Kidney (tissue), 22 donors: ENCODE measurements around the gene SPINK4. TPM values are rescaled to one million over a fixed set of nuclear protein-coding genes. Genes with fewer than 3 reads are reported as not detected.

Experiments
- DNase-seq, 5 donors: peaks; one replicate each; pipeline ENCODE4 v3.0.0-alpha.2; 2013 to 2020
- FAIRE-seq: peaks from 2 replicates; lab custom pipeline; 2012; peaks lifted over from hg19 to GRCh38; lab: Jason Lieb, UNC
- H3K27ac ChIP-seq, 2 donors: one replicate each; pipeline ENCODE4 v1.7.0; 2013; ENCODE audit warnings: low read depth in 2 of 2, low read length in 2 of 2, inconsistent platforms in 1 of 2
- H3K27me3 ChIP-seq: one replicate; pipeline ENCODE4 v1.7.1; 2013; ENCODE audit warnings: low read length, inconsistent platforms; ENCODE audit not compliant: control insufficient read depth, insufficient read depth
- H3K36me3 ChIP-seq, 3 donors: one replicate each; pipeline versions ENCODE4 v1.7.0 to v1.7.1; 2013; ENCODE audit warnings: low read length in 3 of 3, control low read depth in 1 of 3, inconsistent platforms in 1 of 3; ENCODE audit not compliant: insufficient read depth in 3 of 3, control insufficient read depth in 2 of 3
- H3K4me1 ChIP-seq, 3 donors: one replicate each; pipeline versions ENCODE4 v1.7.0 to v1.7.1; 2013; ENCODE audit warnings: low read length in 3 of 3, inconsistent platforms in 1 of 3, low read depth in 1 of 3; ENCODE audit not compliant: control insufficient read depth in 2 of 3, insufficient read depth in 2 of 3
- H3K4me3 ChIP-seq, 3 donors: one replicate each; pipeline versions ENCODE4 v1.7.0 to v1.8.1; 2013; ENCODE audit warnings: low read length in 3 of 3, control low read depth in 1 of 3, inconsistent platforms in 1 of 3
- H3K9ac ChIP-seq, 3 donors: one replicate each; pipeline versions ENCODE4 v1.7.0 to v1.7.1; 2013; ENCODE audit warnings: low read length in 3 of 3, control low read depth in 1 of 3, inconsistent platforms in 1 of 3
- H3K9me3 ChIP-seq, 3 donors: one replicate each; pipeline versions ENCODE4 v1.7.0 to v1.7.1; 2013; ENCODE audit warnings: low read length in 3 of 3, control low read depth in 1 of 3, inconsistent platforms in 1 of 3; ENCODE audit not compliant: control insufficient read depth in 2 of 3, insufficient read depth in 1 of 3
- CTCF ChIP-seq: IDR thresholded peaks from 3 replicates; pipeline ENCODE4 v1.5.1; 2012; ENCODE audit warnings: mild to moderate bottlenecking, moderate library complexity, borderline replicate concordance; ENCODE audit not compliant: insufficient read depth; ENCODE audit errors: extremely low read depth
- intact Hi-C: fragments of 100-400 bp; cut with DNase I; formaldehyde crosslinking; loops from one replicate; pipeline ENCODE4 v1.11.1; 2022
- long read RNA-seq, 10 donors: library from polyadenylated mRNA in 1 of 10; unstranded in 1 of 10; transcript quantifications; one replicate each; pipeline ENCODE4 v2.0.0 and lab custom pipeline, GENCODE V29; 2021 to 2026
- polyA plus RNA-seq: library from polyadenylated mRNA; stranded (reverse); fragments of 350-450 nt; fragmentation: Illumina TruSeq; extraction: RNeasy Lipid Tissue Mini Kit (QIAGEN cat#74804); gene quantifications from one replicate; pipeline ENCODE4 v1.2.3, GENCODE V29; 2014; ENCODE audit warnings: low read depth, low replicate concordance; ENCODE audit not compliant: insufficient read depth
- total RNA-seq: library from RNA; stranded (reverse); fragmentation: NEBNext Ultra II Directional; extraction: Animal tissue kit (Norgen Biotek cat#: 25700); gene quantifications from one replicate; pipeline ENCODE4 v1.2.1, GENCODE V29; 2021
- donor health status: control.
- donor health status: control.
- donor health status: control.
- donor health status: control.
- donor health status: control.
- donor health status: DM: yes; HTN: yes; CAD: no.
- donor health status: Normal renal cell carcinoma (clear cell type).

SPINK4 gene
- total RNA-seq = not detected
- polyA plus RNA-seq = not detected
- long read RNA-seq, donor 1 = 0 reads
- long read RNA-seq, donor 2 = 0 reads
- long read RNA-seq, donor 3 = 0 reads
- long read RNA-seq, donor 4 = 0 reads
- long read RNA-seq, donor 5 = 0 reads
- long read RNA-seq, donor 6 = 0 reads
- long read RNA-seq, donor 7 = 0 reads
- long read RNA-seq, donor 8 = 0 reads
- long read RNA-seq, donor 9 = 0 reads
- long read RNA-seq, donor 10 = 0 reads

- no peak within 1 kb of the TSS for H3K9ac ChIP-seq
- no peaks in the 10 kb centered on the region for H3K9me3 ChIP-seq
- H3K4me3 ChIP-seq = no peak within 1 kb of the TSS
- no peak for TF ChIP-seq CTCF
- FAIRE-seq = no peak
- DNase-seq = peak in 2 of 5 donors; percentile 4 to 26
- H3K4me1 ChIP-seq = peaks cover 0 to 6% (median 0%) of the 10 kb centered on the region in 3 donors
- H3K36me3 ChIP-seq = no peaks in the 10 kb centered on the region
- no peaks in the 10 kb centered on the region for H3K27me3 ChIP-seq
- intact Hi-C loops = no loop called here
- H3K27ac ChIP-seq = no peak within 1 kb of the TSS
These were observed at the start of gene SPINK4 for GRCh38 chr9:33239921-33240320. SPINK4 (plus strand) TSS chr9:33240167; CDS start chr9:33240209, 42 bp downstream.

DNA sequence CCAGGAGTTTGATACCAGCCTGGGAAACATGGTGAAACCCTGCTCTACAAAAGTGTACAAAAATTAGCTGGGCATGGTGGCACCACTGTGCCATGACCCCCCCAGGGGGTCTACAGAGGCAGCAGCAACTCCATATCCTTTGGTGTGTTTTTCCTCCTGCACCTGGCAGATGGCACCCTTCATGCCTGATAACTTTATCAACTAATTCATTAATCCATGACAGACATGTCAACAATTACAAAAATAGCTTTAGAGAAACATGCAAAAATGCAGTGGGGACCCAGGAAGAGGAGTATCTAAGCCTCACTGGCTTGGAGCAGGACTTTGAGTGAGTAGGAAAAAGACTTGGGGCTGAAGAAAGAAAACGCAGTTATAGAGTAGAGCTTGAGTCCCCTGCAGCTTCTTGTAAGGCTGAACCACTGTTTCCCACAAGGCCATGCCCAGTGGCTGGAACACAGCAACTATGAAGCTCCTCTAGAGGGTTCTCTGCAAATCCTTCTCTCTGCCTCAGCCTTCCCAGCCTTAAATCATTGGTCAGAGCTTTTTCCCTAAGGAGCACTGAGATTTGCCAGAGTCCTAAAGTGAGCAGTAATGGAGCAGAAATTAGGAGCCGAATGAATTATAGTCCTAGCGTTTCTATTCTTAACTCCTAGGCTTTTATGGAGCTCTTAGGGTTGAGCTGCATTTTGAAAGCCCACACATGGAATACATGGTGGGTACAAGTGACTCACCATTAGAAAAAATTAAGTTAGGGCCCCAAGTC lies 47.3 kb upstream of the SPINK4 start:
- H3K4me3 ChIP-seq = no peak overlapping the region
- TF ChIP-seq CTCF = no peak
- no peaks in the 10 kb centered on the region for H3K36me3 ChIP-seq
- H3K27me3 ChIP-seq = no peaks in the 10 kb centered on the region
- no peaks in the 10 kb centered on the region for H3K4me1 ChIP-seq
- H3K9ac ChIP-seq = no peak overlapping the region
- DNase-seq (peak in 1 of 5 donors; percentile 42), FAIRE-seq (no peak)
- intact Hi-C loops = no loop called here
- no peaks in the 10 kb centered on the region for H3K9me3 ChIP-seq
- H3K27ac ChIP-seq = no peak overlapping the region

DNA sequence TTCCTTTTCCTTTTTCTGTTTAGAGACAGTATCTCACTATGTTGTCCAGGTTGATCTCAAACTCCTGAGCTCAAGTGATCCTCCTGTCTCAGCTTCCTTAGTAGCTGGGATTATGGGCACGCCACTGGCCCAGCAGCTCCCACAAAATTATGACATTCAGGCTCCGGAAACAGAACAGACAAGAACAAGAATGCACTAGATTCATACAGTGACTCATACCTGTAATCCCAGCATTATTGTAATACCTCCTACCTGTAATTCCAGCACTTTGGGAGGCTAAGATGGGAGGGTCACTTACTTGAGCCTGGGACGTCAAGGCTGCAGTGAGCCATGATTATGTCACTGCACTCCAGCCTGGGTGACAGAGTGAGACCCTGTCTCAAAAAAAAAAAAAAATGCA lies 46.1 kb upstream of the SPINK4 start:
- TF ChIP-seq CTCF = no peak
- DNase-seq = no peak
- Histone ChIP-seq H3K9me3 (no peaks in the 10 kb centered on the region), H3K9ac (no peak overlapping the region), H3K27ac (no peak overlapping the region), H3K27me3 (no peaks in the 10 kb centered on the region), H3K4me3 (no peak overlapping the region), H3K36me3 (no peaks in the 10 kb centered on the region), H3K4me1 (no peaks in the 10 kb centered on the region)
- intact Hi-C loops = no loop called here
- FAIRE-seq = no peak
